ENCODE data around the gene NAT8L. TPM values are rescaled to one million over a fixed set of nuclear protein-coding genes. Genes with fewer than 3 reads are reported as not detected.

NAT8L gene
- total and polyA plus RNA-seq, 2 donors (not counting 3 experiments of a cell fraction or from before 2014, with no cell fraction given) = 0.10 to 0.11 TPM

GRCh38 chr4:2036327-2036726, 22.8 kb upstream of the NAT8L start:
- ChIA-PET CTCF (no interaction called here), POLR2A (no interaction called here)
- no peaks in the 10 kb centered on the region for H4K20me1 ChIP-seq (replicated peaks; ENCODE audit: control insufficient read depth, extremely low read depth, insufficient read depth, low read length)
- H3K9ac ChIP-seq (replicated peaks; ENCODE audit: extremely low read depth, insufficient read depth, low read length) = no peak overlapping the region
- no peak overlapping the region for H2AFZ ChIP-seq (ENCODE audit: low read depth, low read length)
- FAIRE-seq (no peak), DNase-seq (ENCODE audit: low read depth, low spot score) (no peak)
- H3K9me1 ChIP-seq (replicated peaks; ENCODE audit: control insufficient read depth, extremely low read depth, insufficient read depth, low read length) = no peaks in the 10 kb centered on the region
- H3K36me3 ChIP-seq (ENCODE audit: control insufficient read depth in 2 of 2, extremely low read depth in 1 of 2, insufficient read depth in 2 of 2, low read length in 2 of 2) = no peaks in the 10 kb centered on the region
- H3K9me3 ChIP-seq (replicated peaks; ENCODE audit: control insufficient read depth, insufficient read depth, low read length) = no peaks in the 10 kb centered on the region
- dilution Hi-C loops (cut with MboI; ENCODE audit: extremely low pct_ligation_motif_present, low sequenced_read_pairs) (no loop called here), intact Hi-C loops (cut with micrococcal nuclease) (no loop called here)
- no peak overlapping the region for H3K4me2 ChIP-seq (ENCODE audit: insufficient read depth, low read length)
- peaks cover 9 to 11% of the 10 kb centered on the region in 2 experiments for H3K27me3 ChIP-seq (ENCODE audit: control insufficient read depth in 2 of 2, insufficient read depth in 2 of 2, low read length in 2 of 2)
- H3K79me2 ChIP-seq (ENCODE audit: control insufficient read depth, insufficient read depth, low read length) = no peaks in the 10 kb centered on the region
- H3K27ac ChIP-seq (ENCODE audit: insufficient read depth, low read depth, low read length) = no peak overlapping the region
- no TSS peak for BruUV-seq (replicated peaks)
- no peak overlapping the region for H3K4me3 ChIP-seq (replicated peaks in 1 of 3; ENCODE audit: insufficient read depth in 1 of 3, low read depth in 1 of 3, low read length in 3 of 3)
- no peaks in the 10 kb centered on the region for H3K4me1 ChIP-seq (ENCODE audit: control insufficient read depth, extremely low read depth, insufficient read depth, low read length)
- TF ChIP-seq CTCF (IDR thresholded peaks at IDR 0.05; ENCODE audit: extremely low read depth in 1 of 2, insufficient read depth in 1 of 2, low read depth in 1 of 2, low read length in 2 of 2) = no peak

- DNase-seq (ENCODE audit: low read depth, low spot score) = no peak
- Histone ChIP-seq H3K4me1 (ENCODE audit: control insufficient read depth, extremely low read depth, insufficient read depth, low read length) (no peaks in the 10 kb centered on the region), H3K27ac (ENCODE audit: insufficient read depth, low read depth, low read length) (no peak overlapping the region), H3K9me1 (replicated peaks; ENCODE audit: control insufficient read depth, extremely low read depth, insufficient read depth, low read length) (no peaks in the 10 kb centered on the region), H3K4me2 (ENCODE audit: insufficient read depth, low read length) (no peak overlapping the region), H3K9me3 (replicated peaks; ENCODE audit: control insufficient read depth, insufficient read depth, low read length) (no peaks in the 10 kb centered on the region), H2AFZ (ENCODE audit: low read depth, low read length) (no peak overlapping the region), H3K9ac (replicated peaks; ENCODE audit: extremely low read depth, insufficient read depth, low read length) (no peak overlapping the region), H4K20me1 (replicated peaks; ENCODE audit: control insufficient read depth, extremely low read depth, insufficient read depth, low read length) (no peaks in the 10 kb centered on the region), H3K4me3 (replicated peaks in 1 of 3; ENCODE audit: insufficient read depth in 1 of 3, low read depth in 1 of 3, low read length in 3 of 3) (no peak overlapping the region), H3K36me3 (ENCODE audit: control insufficient read depth in 2 of 2, extremely low read depth in 1 of 2, insufficient read depth in 2 of 2, low read length in 2 of 2) (no peaks in the 10 kb centered on the region), H3K27me3 (ENCODE audit: control insufficient read depth in 2 of 2, insufficient read depth in 2 of 2, low read length in 2 of 2) (peaks cover 9 to 11% of the 10 kb centered on the region in 2 experiments), H3K79me2 (ENCODE audit: control insufficient read depth, insufficient read depth, low read length) (no peaks in the 10 kb centered on the region)
- BruUV-seq (replicated peaks) = no TSS peak
- no peak for TF ChIP-seq CTCF (IDR thresholded peaks at IDR 0.05; ENCODE audit: extremely low read depth in 1 of 2, insufficient read depth in 1 of 2, low read depth in 1 of 2, low read length in 2 of 2)
- no peak for TF ChIP-seq MYC (IDR thresholded peaks at IDR 0.05; ENCODE audit: low read depth, low read length)
- no peak for TF ChIP-seq MAX (IDR thresholded peaks at IDR 0.05; ENCODE audit: insufficient read depth, insufficient read length)
- TF ChIP-seq JUN (IDR thresholded peaks at IDR 0.05; ENCODE audit: borderline replicate concordance, insufficient read depth, insufficient read length, low read depth) = no peak
- TF ChIP-seq EZH2 (IDR thresholded peaks at IDR 0.05; ENCODE audit: borderline replicate concordance, low read depth, low read length, severe bottlenecking) = no peak
- TF ChIP-seq FOS (IDR thresholded peaks at IDR 0.05; ENCODE audit: borderline replicate concordance, insufficient read depth, low read length) = no peak
- no peak for TF ChIP-seq POLR2A (IDR thresholded peaks at IDR 0.05; ENCODE audit: low read depth, low read length)
- no peak for TF ChIP-seq GATA2 (IDR thresholded peaks at IDR 0.05; ENCODE audit: insufficient read depth, insufficient read length, low read depth, low read length)
- no peak for TF ChIP-seq POLR2AphosphoS5 (IDR thresholded peaks at IDR 0.05; ENCODE audit: insufficient read depth, low read depth, low read length)
- POLR2A ChIA-PET = no interaction called here
- no peak for FAIRE-seq
- dilution Hi-C loops (cut with MboI; ENCODE audit: extremely low pct_ligation_motif_present, low sequenced_read_pairs) (no loop called here), intact Hi-C loops (cut with micrococcal nuclease) (no loop called here)
- CTCF ChIA-PET = no interaction called here
Measured at GRCh38 chr4:2036866-2037265, 22.3 kb upstream of the NAT8L start.

All from endothelial cell of umbilical vein (primary cell).